ENCODE data around the gene ERBIN. TPM values are rescaled to one million over a fixed set of nuclear protein-coding genes. Genes with fewer than 3 reads are reported as not detected.

ERBIN gene
- polyA plus RNA-seq, 4 donors, result 67.7 to 128 (median 109) TPM

GRCh38 chr5:65916636-65917035 is 9.7 kb upstream of the ERBIN start:
- DNase-seq (ENCODE audit: low read depth in 4 of 4, low spot score in 3 of 4), result no peak

GRCh38 chr5:65919773-65920172 is 6.6 kb upstream of the ERBIN start:
- no peak for DNase-seq (ENCODE audit: low read depth in 4 of 4, low spot score in 3 of 4)

GRCh38 chr5:65923339-65923738 is 3.0 kb upstream of the ERBIN start:
- DNase-seq (ENCODE audit: low read depth in 4 of 4, low spot score in 3 of 4), result no peak

GRCh38 chr5:65924366-65925043 is 1.9 kb upstream of the ERBIN start:
- DNase-seq (ENCODE audit: low read depth in 4 of 4, low spot score in 3 of 4), result peak in 2 of 4 donors; percentile 42 to 61

GRCh38 chr5:65925044-65925600 is 1.3 kb upstream of the ERBIN start:
- peak in 2 of 4 donors; percentile 45 to 56 for DNase-seq (ENCODE audit: low read depth in 4 of 4, low spot score in 3 of 4)

GRCh38 chr5:65925601-65926275 is 637 bp upstream of the ERBIN start:
- peak; percentile 81 to 87 (median 84) for DNase-seq (ENCODE audit: low read depth in 4 of 4, low spot score in 3 of 4)

- peak in 2 of 4 donors; percentile 14 to 35 for DNase-seq (ENCODE audit: low read depth in 4 of 4, low spot score in 3 of 4)
These were observed 518 bp downstream of the ERBIN start for GRCh38 chr5:65926893-65927292.

- DNase-seq (ENCODE audit: low read depth in 4 of 4, low spot score in 3 of 4), result peak in 2 of 4 donors; percentile 47 to 59
These were observed 1.3 kb downstream of the ERBIN start for GRCh38 chr5:65927503-65928321.

GRCh38 chr5:65928322-65928752 is 2.0 kb downstream of the ERBIN start:
- no peak for DNase-seq (ENCODE audit: low read depth in 4 of 4, low spot score in 3 of 4)

GRCh38 chr5:65928860-65929259 is 2.5 kb downstream of the ERBIN start:
- DNase-seq (ENCODE audit: low read depth in 4 of 4, low spot score in 3 of 4), result no peak

- no peak for DNase-seq (ENCODE audit: low read depth in 4 of 4, low spot score in 3 of 4)
These were observed 6.3 kb downstream of the ERBIN start for GRCh38 chr5:65932676-65933075.

GRCh38 chr5:65933295-65933694 is 6.9 kb downstream of the ERBIN start:
- DNase-seq (ENCODE audit: low read depth in 4 of 4, low spot score in 3 of 4), result no peak

- no peak for DNase-seq (ENCODE audit: low read depth in 4 of 4, low spot score in 3 of 4)
These were observed 11.9 kb downstream of the ERBIN start for GRCh38 chr5:65938256-65938655.

GRCh38 chr5:65943771-65944170 is 17.4 kb downstream of the ERBIN start:
- DNase-seq (ENCODE audit: low read depth in 4 of 4, low spot score in 3 of 4), result no peak

- DNase-seq (ENCODE audit: low read depth in 4 of 4, low spot score in 3 of 4), result no peak
These were observed 19.9 kb downstream of the ERBIN start for GRCh38 chr5:65946198-65946745.

- no peak for DNase-seq (ENCODE audit: low read depth in 4 of 4, low spot score in 3 of 4)
These were observed 21.9 kb downstream of the ERBIN start for GRCh38 chr5:65948115-65948747.

GRCh38 chr5:65951330-65951729 is 25.0 kb downstream of the ERBIN start:
- DNase-seq (ENCODE audit: low read depth in 4 of 4, low spot score in 3 of 4), result no peak

- no peak for DNase-seq (ENCODE audit: low read depth in 4 of 4, low spot score in 3 of 4)
These were observed 25.9 kb downstream of the ERBIN start for GRCh38 chr5:65952259-65952658.

- DNase-seq (ENCODE audit: low read depth in 4 of 4, low spot score in 3 of 4), result no peak
These were observed 27.8 kb downstream of the ERBIN start for GRCh38 chr5:65954200-65954599.

GRCh38 chr5:65955746-65956145 is 29.4 kb downstream of the ERBIN start:
- no peak for DNase-seq (ENCODE audit: low read depth in 4 of 4, low spot score in 3 of 4)

All from left renal pelvis (tissue), 4 donors.